ENCODE results near the gene ZNF830. TPM values are rescaled to one million over a fixed set of nuclear protein-coding genes. Genes with fewer than 3 reads are reported as not detected.

The ZNF830 gene
- total and polyA plus RNA-seq, 9 of the 15 experiments (the other 6 are each of a cell fraction or from before 2014, with no cell fraction given), result 13.1 to 28.7 (median 21.7) TPM

DNA sequence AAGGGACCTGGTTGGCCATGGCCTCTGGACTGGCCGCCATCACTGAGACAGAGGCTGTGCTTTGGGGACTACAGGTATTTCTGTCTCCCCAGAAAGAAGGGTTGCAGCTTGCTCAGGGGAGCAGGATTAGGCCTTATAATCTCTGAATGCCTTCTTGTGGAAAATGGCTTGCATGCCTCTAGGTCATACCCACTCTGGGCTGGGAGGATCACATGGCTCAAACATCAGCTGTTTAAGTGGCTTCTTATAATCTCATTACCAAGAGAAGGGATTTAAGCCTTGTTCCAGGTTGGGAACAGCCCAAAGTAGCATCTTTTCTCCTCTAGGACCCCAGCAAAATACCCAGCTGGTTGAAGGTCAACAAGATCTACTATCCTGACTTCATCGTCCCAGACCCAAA lies 38.1 kb downstream of the ZNF830 start (continued):
- TF ChIP-seq, protein P1, sequence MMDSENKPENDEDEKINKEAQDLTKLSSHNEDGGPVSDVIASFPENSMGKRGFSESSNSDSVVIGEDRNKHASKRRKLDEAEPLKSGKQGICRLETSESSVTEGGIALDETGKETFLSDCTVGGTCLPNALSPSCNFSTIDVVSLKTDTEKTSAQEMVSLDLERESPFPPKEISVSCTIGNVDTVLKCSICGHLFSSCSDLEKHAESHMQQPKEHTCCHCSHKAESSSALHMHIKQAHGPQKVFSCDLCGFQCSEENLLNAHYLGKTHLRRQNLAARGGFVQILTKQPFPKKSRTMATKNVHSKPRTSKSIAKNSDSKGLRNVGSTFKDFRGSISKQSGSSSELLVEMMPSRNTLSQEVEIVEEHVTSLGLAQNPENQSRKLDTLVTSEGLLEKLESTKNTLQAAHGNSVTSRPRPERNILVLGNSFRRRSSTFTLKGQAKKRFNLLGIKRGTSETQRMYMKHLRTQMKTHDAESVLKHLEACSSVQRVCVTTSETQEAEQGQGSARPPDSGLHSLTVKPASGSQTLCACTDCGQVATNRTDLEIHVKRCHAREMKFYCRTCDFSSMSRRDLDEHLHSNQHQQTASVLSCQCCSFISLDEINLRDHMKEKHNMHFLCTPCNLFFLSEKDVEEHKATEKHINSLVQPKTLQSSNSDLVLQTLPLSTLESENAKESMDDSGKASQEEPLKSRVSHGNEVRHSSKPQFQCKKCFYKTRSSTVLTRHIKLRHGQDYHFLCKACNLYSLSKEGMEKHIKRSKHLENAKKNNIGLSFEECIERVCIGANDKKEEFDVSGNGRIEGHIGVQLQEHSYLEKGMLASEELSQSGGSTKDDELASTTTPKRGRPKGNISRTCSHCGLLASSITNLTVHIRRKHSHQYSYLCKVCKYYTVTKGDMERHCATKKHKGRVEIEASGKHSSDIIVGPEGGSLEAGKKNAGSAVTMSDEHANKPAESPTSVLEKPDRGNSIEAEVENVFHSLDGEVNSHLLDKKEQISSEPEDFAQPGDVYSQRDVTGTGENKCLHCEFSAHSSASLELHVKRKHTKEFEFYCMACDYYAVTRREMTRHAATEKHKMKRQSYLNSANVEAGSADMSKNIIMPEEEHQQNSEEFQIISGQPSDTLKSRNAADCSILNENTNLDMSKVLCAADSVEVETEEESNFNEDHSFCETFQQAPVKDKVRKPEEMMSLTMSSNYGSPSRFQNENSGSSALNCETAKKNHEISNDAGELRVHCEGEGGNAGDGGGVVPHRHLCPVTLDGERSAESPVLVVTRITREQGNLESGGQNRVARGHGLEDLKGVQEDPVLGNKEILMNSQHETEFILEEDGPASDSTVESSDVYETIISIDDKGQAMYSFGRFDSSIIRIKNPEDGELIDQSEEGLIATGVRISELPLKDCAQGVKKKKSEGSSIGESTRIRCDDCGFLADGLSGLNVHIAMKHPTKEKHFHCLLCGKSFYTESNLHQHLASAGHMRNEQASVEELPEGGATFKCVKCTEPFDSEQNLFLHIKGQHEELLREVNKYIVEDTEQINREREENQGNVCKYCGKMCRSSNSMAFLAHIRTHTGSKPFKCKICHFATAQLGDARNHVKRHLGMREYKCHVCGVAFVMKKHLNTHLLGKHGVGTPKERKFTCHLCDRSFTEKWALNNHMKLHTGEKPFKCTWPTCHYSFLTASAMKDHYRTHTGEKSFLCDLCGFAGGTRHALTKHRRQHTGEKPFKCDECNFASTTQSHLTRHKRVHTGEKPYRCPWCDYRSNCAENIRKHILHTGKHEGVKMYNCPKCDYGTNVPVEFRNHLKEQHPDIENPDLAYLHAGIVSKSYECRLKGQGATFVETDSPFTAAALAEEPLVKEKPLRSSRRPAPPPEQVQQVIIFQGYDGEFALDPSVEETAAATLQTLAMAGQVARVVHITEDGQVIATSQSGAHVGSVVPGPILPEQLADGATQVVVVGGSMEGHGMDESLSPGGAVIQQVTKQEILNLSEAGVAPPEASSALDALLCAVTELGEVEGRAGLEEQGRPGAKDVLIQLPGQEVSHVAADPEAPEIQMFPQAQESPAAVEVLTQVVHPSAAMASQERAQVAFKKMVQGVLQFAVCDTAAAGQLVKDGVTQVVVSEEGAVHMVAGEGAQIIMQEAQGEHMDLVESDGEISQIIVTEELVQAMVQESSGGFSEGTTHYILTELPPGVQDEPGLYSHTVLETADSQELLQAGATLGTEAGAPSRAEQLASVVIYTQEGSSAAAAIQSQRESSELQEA (IDR thresholded peaks at IDR 0.05; ENCODE audit: low read depth), result no peak
- TF ChIP-seq, protein P2, sequence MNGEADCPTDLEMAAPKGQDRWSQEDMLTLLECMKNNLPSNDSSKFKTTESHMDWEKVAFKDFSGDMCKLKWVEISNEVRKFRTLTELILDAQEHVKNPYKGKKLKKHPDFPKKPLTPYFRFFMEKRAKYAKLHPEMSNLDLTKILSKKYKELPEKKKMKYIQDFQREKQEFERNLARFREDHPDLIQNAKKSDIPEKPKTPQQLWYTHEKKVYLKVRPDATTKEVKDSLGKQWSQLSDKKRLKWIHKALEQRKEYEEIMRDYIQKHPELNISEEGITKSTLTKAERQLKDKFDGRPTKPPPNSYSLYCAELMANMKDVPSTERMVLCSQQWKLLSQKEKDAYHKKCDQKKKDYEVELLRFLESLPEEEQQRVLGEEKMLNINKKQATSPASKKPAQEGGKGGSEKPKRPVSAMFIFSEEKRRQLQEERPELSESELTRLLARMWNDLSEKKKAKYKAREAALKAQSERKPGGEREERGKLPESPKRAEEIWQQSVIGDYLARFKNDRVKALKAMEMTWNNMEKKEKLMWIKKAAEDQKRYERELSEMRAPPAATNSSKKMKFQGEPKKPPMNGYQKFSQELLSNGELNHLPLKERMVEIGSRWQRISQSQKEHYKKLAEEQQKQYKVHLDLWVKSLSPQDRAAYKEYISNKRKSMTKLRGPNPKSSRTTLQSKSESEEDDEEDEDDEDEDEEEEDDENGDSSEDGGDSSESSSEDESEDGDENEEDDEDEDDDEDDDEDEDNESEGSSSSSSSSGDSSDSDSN (IDR thresholded peaks at IDR 0.05; ENCODE audit: borderline replicate concordance in 1 of 2, low read depth in 2 of 2, low read length in 2 of 2), result no peak
- TF ChIP-seq BCOR (IDR thresholded peaks at IDR 0.05) (no peak), SMARCA4 (IDR thresholded peaks at IDR 0.05) (no peak), NCOR1 (IDR thresholded peaks at IDR 0.05) (no peak), BMI1 (IDR thresholded peaks at IDR 0.05; ENCODE audit: low read length) (no peak), ZNF263 (CRISPR knock-in tag; IDR thresholded peaks at IDR 0.05; ENCODE audit: borderline replicate concordance) (no peak)
- TF ChIP-seq, protein P3, sequence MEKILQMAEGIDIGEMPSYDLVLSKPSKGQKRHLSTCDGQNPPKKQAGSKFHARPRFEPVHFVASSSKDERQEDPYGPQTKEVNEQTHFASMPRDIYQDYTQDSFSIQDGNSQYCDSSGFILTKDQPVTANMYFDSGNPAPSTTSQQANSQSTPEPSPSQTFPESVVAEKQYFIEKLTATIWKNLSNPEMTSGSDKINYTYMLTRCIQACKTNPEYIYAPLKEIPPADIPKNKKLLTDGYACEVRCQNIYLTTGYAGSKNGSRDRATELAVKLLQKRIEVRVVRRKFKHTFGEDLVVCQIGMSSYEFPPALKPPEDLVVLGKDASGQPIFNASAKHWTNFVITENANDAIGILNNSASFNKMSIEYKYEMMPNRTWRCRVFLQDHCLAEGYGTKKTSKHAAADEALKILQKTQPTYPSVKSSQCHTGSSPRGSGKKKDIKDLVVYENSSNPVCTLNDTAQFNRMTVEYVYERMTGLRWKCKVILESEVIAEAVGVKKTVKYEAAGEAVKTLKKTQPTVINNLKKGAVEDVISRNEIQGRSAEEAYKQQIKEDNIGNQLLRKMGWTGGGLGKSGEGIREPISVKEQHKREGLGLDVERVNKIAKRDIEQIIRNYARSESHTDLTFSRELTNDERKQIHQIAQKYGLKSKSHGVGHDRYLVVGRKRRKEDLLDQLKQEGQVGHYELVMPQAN (IDR thresholded peaks at IDR 0.05; ENCODE audit: borderline replicate concordance), result no peak

Data from K562 (cell line).